Coronary artery (tissue), 2 donors: Measurements from ENCODE around the gene AUTS2.

Experiments
- DNase-seq: peaks from one replicate; pipeline ENCODE4 v3.0.0-alpha.2; 2017; ENCODE audit warnings: low spot score
- H3K27ac ChIP-seq, 2 donors: fragments of 200-600 bp; sonication (generic); one replicate each; pipeline ENCODE4 v1.5.1; 2016 to 2019
- H3K4me3 ChIP-seq: fragments of 200-600 bp; sonication (generic); 2 replicates; pipeline ENCODE4 v1.5.1; 2016; ENCODE audit warnings: mild to moderate bottlenecking, moderate library complexity
- CTCF ChIP-seq: fragments of 200-600 bp; sonication (generic); IDR thresholded peaks from one replicate; pipeline ENCODE4 v1.5.1; 2019; ENCODE audit warnings: antibody characterized with exemption

AUTS2 gene

GRCh38 chr7:70092314-70093204, 494.3 kb downstream of the AUTS2 start:
- no peak for DNase-seq

DNA sequence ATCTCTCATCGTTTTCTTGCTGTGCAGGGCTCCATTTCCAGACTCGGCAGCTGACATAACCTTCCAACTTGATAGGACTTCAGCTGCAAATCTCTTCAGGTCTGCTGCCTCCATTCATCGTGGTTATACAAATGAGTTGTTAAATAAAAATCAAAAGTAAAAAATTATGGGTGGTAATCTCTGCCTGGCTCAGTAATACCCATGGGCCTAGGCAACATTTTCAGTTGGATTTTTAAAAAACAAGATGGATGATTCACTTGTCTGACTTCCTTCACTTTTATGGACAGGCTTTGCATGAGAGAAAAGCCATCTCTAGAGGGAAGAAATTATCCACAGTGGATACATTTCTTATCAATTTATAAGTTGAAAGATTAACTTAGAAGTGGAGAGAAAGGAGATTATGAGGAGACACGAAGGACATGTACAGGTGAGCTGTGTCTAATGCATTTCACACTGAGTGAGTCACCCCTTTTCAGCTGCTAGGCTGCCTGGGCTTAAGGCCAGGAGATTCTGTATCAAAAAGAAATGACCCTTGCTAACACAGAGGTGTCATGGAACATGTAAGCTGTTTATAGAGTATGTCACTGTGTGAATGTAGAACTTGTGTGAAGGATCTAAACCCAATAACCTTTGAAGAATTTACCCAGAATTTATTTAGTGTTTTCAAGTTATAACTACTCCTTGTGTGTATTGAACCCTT, 495.1 kb downstream of the AUTS2 start:
- no peak for TF ChIP-seq CTCF
- Histone ChIP-seq H3K27ac (no peak overlapping the region), H3K4me3 (peak overlapping the region; percentile 29)
- no peak for DNase-seq

More at GRCh38 chr7:70092314-70093204, 494.3 kb downstream of the AUTS2 start:
- peak overlapping the region; percentile 29 for H3K4me3 ChIP-seq
- H3K27ac ChIP-seq, result no peak overlapping the region
- TF ChIP-seq CTCF, result no peak

- DNase-seq, result no peak
- no peak overlapping the region for H3K27ac ChIP-seq
- no peak overlapping the region for H3K4me3 ChIP-seq
- TF ChIP-seq CTCF, result no peak
Measured at GRCh38 chr7:70094831-70095230, 496.6 kb downstream of the AUTS2 start.

DNA sequence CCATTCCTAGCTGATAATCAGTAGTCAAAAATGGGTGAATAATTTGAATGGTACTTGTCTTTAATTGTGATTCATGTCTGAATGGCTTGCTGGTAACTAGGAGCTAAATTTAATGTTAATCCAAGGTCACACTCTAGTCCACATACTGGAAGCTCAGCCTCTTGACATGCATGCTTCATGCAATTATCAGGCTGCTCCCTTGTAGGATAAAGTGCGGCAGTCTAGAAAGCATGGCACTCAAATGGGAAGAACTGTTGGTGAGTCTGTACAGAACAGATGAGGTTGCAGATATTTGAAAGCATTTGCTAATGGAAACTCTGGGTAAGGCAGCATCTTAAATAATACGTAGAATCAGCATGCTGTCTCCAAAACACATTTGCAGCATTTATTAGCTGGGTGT, 499.4 kb downstream of the AUTS2 start:
- no peak for TF ChIP-seq CTCF
- no peak for DNase-seq
- Histone ChIP-seq H3K4me3 (no peak overlapping the region), H3K27ac (no peak overlapping the region)

- DNase-seq, result no peak
- no peak overlapping the region for H3K4me3 ChIP-seq
- TF ChIP-seq CTCF, result no peak
- H3K27ac ChIP-seq, result no peak overlapping the region
Measured at GRCh38 chr7:70098133-70098561, 499.9 kb downstream of the AUTS2 start.

- no peak for DNase-seq
- TF ChIP-seq CTCF, result no peak
- Histone ChIP-seq H3K4me3 (no peak overlapping the region), H3K27ac (no peak overlapping the region)
Measured at GRCh38 chr7:70098905-70099672, 500.8 kb downstream of the AUTS2 start.
